K562 (cell line): Measurements from ENCODE around the gene H3-3A. TPM values are rescaled to one million over a fixed set of nuclear protein-coding genes. Genes with fewer than 3 reads are reported as not detected.

ENCODE experiments used
- ATAC-seq: fragments of 200-7000 bp; cut with Tn5 transposase; 3 replicates; pipeline ENCODE4 v1.9.1; 2020; ENCODE audit warnings: moderate library complexity
- BruUV-seq: library from RNA; stranded (reverse); fragments of 400-500 nt; replicated peaks from 2 replicates; lab custom pipeline; 2021; lab: Mats Ljungman, UMichigan
- CTCF ChIA-PET: fragments of 300-600 bp; formaldehyde crosslinking; extraction: SDS; loops from one replicate; lab custom pipeline; 2021; ENCODE audit warnings: low intra/inter-chr PET ratio; lab: Yijun Ruan, JAX
- POLR2A ChIA-PET: fragments of 300-600, 350-650 bp; sonication (Branson Sonifier 250); formaldehyde crosslinking; extraction: SDS; loops from one replicate; lab custom pipeline; 2021; ENCODE audit warnings: antibody characterized with exemption, inconsistent platforms; lab: Yijun Ruan, JAX
- DNase-seq, 4 experiments: peaks; one replicate each; pipeline versions ENCODE4 v3.0.0 to v3.0.0-alpha.2; 2011 to 2018; ENCODE audit warnings: low spot score in 3 of 4, mixed read lengths in 3 of 4; ENCODE audit errors: extremely low read depth in 1 of 4
- FAIRE-seq: peaks from 2 replicates; lab custom pipeline; 2011; peaks lifted over from hg19 to GRCh38; lab: Jason Lieb, UNC
- H2AFZ ChIP-seq: 2 replicates; pipeline ENCODE4 v1.6.0; 2011; ENCODE audit warnings: low read depth, low read length, control low read depth, inconsistent platforms
- H3K27ac ChIP-seq: fragments of 200-600 bp; 3 replicates; pipeline ENCODE4 v1.8.0; 2011; ENCODE audit warnings: low read depth, mild to moderate bottlenecking, control low read depth, inconsistent platforms, low read length, moderate library complexity, mixed read lengths; ENCODE audit errors: extremely low read depth
- H3K27me3 ChIP-seq, 2 experiments: fragments of 300-600 bp in 1 of 2; 2 replicates in 1 of 2; 3 replicates in 1 of 2; pipeline versions ENCODE4 v1.6.0 to v1.8.0; 2011; ENCODE audit warnings: inconsistent platforms in 2 of 2, low read length in 2 of 2, mild to moderate bottlenecking in 1 of 2, mixed read lengths in 1 of 2, moderate library complexity in 1 of 2; ENCODE audit not compliant: control insufficient read depth in 2 of 2, insufficient read depth in 2 of 2
- H3K36me3 ChIP-seq: fragments of 300-600 bp; 3 replicates; pipeline ENCODE4 v1.8.0; 2011; ENCODE audit warnings: mild to moderate bottlenecking, low read length, inconsistent platforms; ENCODE audit not compliant: control insufficient read depth, insufficient read depth
- H3K4me1 ChIP-seq, 2 experiments: fragments of 200-600 bp in 1 of 2; replicated peaks in 1 of 2; 2 replicates in 1 of 2; 3 replicates in 1 of 2; pipeline versions ENCODE4 v1.5.1 to v1.8.0; 2011; ENCODE audit warnings: inconsistent platforms in 2 of 2, low read length in 2 of 2, mild to moderate bottlenecking in 1 of 2, mixed read lengths in 1 of 2, moderate library complexity in 1 of 2; ENCODE audit not compliant: control insufficient read depth in 2 of 2, insufficient read depth in 2 of 2
- H3K4me2 ChIP-seq: 2 replicates; pipeline ENCODE4 v1.6.1; 2011; ENCODE audit warnings: low read length, control low read depth, inconsistent platforms, mixed read lengths; ENCODE audit not compliant: insufficient read depth
- H3K4me3 ChIP-seq: fragments of 200-600 bp; sonication (generic), shearing (Covaris generic); 2 replicates; pipeline ENCODE4 v1.5.1; 2016; ENCODE audit warnings: control low read depth, inconsistent platforms
- H3K79me2 ChIP-seq: fragments of 200-600 bp; 3 replicates; pipeline ENCODE4 v1.8.0; 2011; ENCODE audit warnings: low read length, inconsistent platforms; ENCODE audit not compliant: control insufficient read depth, insufficient read depth
- H3K9ac ChIP-seq, 2 experiments: 2 replicates each; pipeline versions ENCODE4 v1.6.0 to v1.6.1; 2011; ENCODE audit warnings: low read depth in 2 of 2, low read length in 2 of 2, control low read depth in 1 of 2, inconsistent platforms in 1 of 2, mild to moderate bottlenecking in 1 of 2, mixed read lengths in 1 of 2; ENCODE audit not compliant: insufficient read depth in 1 of 2
- H3K9me1 ChIP-seq: one replicate; pipeline ENCODE4 v1.6.0; 2011; ENCODE audit warnings: inconsistent platforms, mild to moderate bottlenecking, low read length, moderate library complexity; ENCODE audit not compliant: control insufficient read depth, insufficient read depth
- H3K9me3 ChIP-seq: replicated peaks from 2 replicates; pipeline ENCODE4 v1.5.1; 2011; ENCODE audit warnings: low read depth, low read length, inconsistent platforms; ENCODE audit not compliant: control insufficient read depth, insufficient read depth
- H4K20me1 ChIP-seq: replicated peaks from 2 replicates; pipeline ENCODE4 v1.6.1; 2011; ENCODE audit warnings: low read length, inconsistent platforms, mixed read lengths; ENCODE audit not compliant: control insufficient read depth, insufficient read depth
- ATF1 ChIP-seq, 2 experiments: fragments of 450-650 bp in 1 of 2; IDR thresholded peaks; 2 replicates each; pipeline ENCODE4 v1.6.1; 2016; ENCODE audit warnings: missing compliant biosample characterization in 1 of 2, missing genetic modification characterization in 1 of 2
- BHLHE40 ChIP-seq: IDR thresholded peaks from 2 replicates; pipeline ENCODE4 v1.6.1; 2011; ENCODE audit warnings: low read length, improper control_type of control experiment
- PHF21A ChIP-seq: fragments of 450-650 bp; IDR thresholded peaks from 2 replicates; pipeline ENCODE4 v1.6.1; 2017; ENCODE audit warnings: low read depth, borderline replicate concordance
- TEAD2 ChIP-seq: fragments of 450-650 bp; IDR thresholded peaks from 2 replicates; pipeline ENCODE4 v1.6.1; 2016; ENCODE audit warnings: missing genetic modification characterization, control low read depth, missing compliant biosample characterization
- WGBS: fragments of 100-300 bp; shearing (Covaris generic); methylation state at CpG from one replicate; pipeline ENCODE4 v1.1.6; 2016; ENCODE audit warnings: low coverage, mixed read lengths; ENCODE audit not compliant: insufficient coverage; ENCODE audit errors: missing lambda C conversion rate; 5-methylcytosine and 5-hydroxymethylcytosine counted together
- in situ Hi-C: fragments of 300-500 bp; cut with MboI; formaldehyde crosslinking; loops from 4 replicates; pipeline ENCODE4 v1.15.0; 2018; ENCODE audit warnings: inconsistent platforms, mixed read lengths
- intact Hi-C: fragments of 100-400 bp; cut with micrococcal nuclease; formaldehyde crosslinking; loops from 2 replicates; pipeline ENCODE4 v1.14.2; 2022
- polyA plus RNA-seq, 8 experiments: library from polyadenylated mRNA; depleted of rRNA in 4 of 8; stranded (reverse) in 5 of 8; unstranded in 3 of 8; fragments of >200 nt; fragmentation: Nextera tagmentation in 2 of 8; fragmentation: Illumina TruSeq in 1 of 8; extraction: Ambion mirVana in 2 of 8; extraction: Trizol in 1 of 8; gene quantifications; 2 replicates each; pipeline versions ENCODE4 v1.2.1 to v1.2.3, GENCODE V29; 2011 to 2014; ENCODE audit warnings: inconsistent platforms in 1 of 8, missing spikeins in 1 of 8
- total RNA-seq, 7 experiments: library from RNA; depleted of rRNA in 6 of 7; stranded (reverse); fragments of >200 nt in 6 of 7; fragmentation: Illumina TruSeq in 2 of 7; extraction: Trizol in 2 of 7; gene quantifications; 2 replicates each; pipeline versions ENCODE4 v1.2.1 to v1.2.3, GENCODE V29; 2011 to 2021; ENCODE audit warnings: low replicate concordance in 1 of 7
- TF ChIP-seq, protein P1 (sequence below): sonication (generic); formaldehyde crosslinking; IDR thresholded peaks from 2 replicates; pipeline ENCODE4 v1.8.0; 2022; ENCODE audit warnings: mild to moderate bottlenecking, missing genetic modification reagents, borderline replicate concordance
- TF ChIP-seq, protein P2 (sequence below): fragments of 450-650 bp; IDR thresholded peaks from 2 replicates; pipeline ENCODE4 v1.6.1; 2016
- TF ChIP-seq, protein P3 (sequence below), 2 experiments: fragments of 450-650 bp in 1 of 2; sonication (generic) in 1 of 2; formaldehyde crosslinking in 1 of 2; IDR thresholded peaks in 1 of 2; conservative IDR thresholded peaks in 1 of 2; 2 replicates each; pipeline versions ENCODE4 v1.6.1 to v1.8.1; 2016 to 2023; ENCODE audit warnings: mild to moderate bottlenecking in 2 of 2, moderate library complexity in 2 of 2, inconsistent platforms in 1 of 2, missing genetic modification reagents in 1 of 2
- TF ChIP-seq, protein P4 (sequence below): fragments of 450-650 bp; IDR thresholded peaks from one replicate; pipeline ENCODE4 v1.6.1; 2018; ENCODE audit warnings: mild to moderate bottlenecking, moderate library complexity; ENCODE audit not compliant: partially characterized antibody
- TF ChIP-seq, protein P5 (sequence below), 2 experiments: fragments of 200-800 bp in 1 of 2; sonication (Bioruptor generic) in 1 of 2; sonication (generic) in 1 of 2; formaldehyde crosslinking in 1 of 2; IDR thresholded peaks in 1 of 2; conservative IDR thresholded peaks in 1 of 2; 2 replicates each; pipeline versions ENCODE4 v1.5.0 to v1.6.1; 2016 to 2020; ENCODE audit warnings: missing compliant biosample characterization in 1 of 2, missing genetic modification characterization in 1 of 2, missing genetic modification reagents in 1 of 2

Gene H3-3A
- total and polyA plus RNA-seq, 9 of the 15 experiments (the other 6 are each of a cell fraction or from before 2014, with no cell fraction given) = 426 to 1,083 (median 591) TPM

DNA sequence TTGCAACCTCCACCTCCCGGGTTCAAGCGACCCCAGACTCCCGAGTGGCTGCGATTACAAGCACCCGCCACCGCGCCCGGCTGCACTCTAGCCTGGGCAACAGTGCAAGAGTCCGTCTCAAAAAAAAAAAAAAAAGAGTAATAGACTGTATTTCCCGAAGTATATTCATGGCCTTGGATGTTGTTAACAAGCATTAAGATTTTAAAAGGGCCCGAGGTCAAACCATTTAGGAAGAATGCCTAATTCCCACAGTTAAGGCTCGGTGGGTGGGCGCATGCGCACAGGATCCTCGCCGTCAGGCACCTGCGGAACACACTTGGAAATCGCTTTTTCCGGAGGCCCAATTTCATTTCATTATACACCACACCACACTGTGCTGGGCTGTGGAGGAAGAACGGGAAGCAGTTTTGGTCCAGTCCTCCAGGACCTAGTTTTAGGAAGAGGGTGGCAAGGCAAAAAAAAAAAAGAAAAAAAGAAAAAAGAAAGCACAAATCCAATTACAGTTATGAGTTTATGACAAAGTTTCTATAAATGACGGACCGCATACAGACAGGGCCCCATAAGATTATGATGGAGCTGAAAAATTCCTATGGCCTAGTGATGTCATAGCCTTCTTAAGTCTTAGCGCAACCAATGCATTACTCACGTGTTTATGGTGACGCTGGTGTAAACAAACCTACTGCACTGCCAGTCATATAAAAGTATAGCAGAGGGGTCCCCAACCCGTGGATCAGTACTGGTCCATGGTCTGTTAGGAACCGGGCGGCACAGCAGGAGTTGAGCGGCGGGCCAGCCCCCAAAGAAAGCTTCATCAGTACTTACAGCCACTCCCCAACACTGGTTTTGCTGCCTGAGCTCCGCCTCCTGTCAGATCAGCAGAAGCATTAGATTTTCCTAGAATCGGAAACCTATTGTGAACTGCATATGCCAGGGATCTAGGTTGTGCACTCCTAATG is 38.2 kb downstream of the H3-3A start:
- no TSS peak for BruUV-seq
- in situ Hi-C loops (no loop called here), intact Hi-C loops (no loop called here)
- no peak overlapping the region for H3K27ac ChIP-seq
- H3K9me1 ChIP-seq = no peaks in the 10 kb centered on the region
- peaks cover 11 to 23% of the 10 kb centered on the region in 2 experiments; a peak in 4 of 5 replicates for H3K4me1 ChIP-seq
- H3K9ac ChIP-seq = no peak overlapping the region
- H3K27me3 ChIP-seq = no peaks in the 10 kb centered on the region
- H3K9me3 ChIP-seq = no peaks in the 10 kb centered on the region
- ChIA-PET POLR2A (interaction anchor here (0.6 to 2.7 kb wide), 6 partner anchors 8 to 1373 kb away, joined by 3 to 8 read pairs (median 4); no protein-coding TSS in a partner anchor), CTCF (no interaction called here)
- FAIRE-seq (peak; percentile 46), DNase-seq (peak in 1 of 4 experiments; percentile 36), ATAC-seq (peak; percentile 14)
- H4K20me1 ChIP-seq = no peaks in the 10 kb centered on the region
- WGBS = 49% methylated on average over 32 of the region's 32 CpGs
- no peak overlapping the region for H3K4me3 ChIP-seq
- H3K4me2 ChIP-seq = no peak overlapping the region; the same call in 1 of the 2 replicates
- H3K79me2 ChIP-seq = no peaks in the 10 kb centered on the region
- no peaks in the 10 kb centered on the region for H3K36me3 ChIP-seq
- H2AFZ ChIP-seq = peak overlapping the region; percentile 44; the same call in 1 of the 2 replicates
- TF ChIP-seq ATF1 (CRISPR knock-in tag; IDR thresholded peaks at IDR 0.05) (no peak), ATF1 (tag; IDR thresholded peaks at IDR 0.05) (peak; percentile 68), TEAD2 (tag) (no peak), PHF21A (no peak), BHLHE40 (peak; percentile 42; the same call in 1 of the 2 replicates)
- TF ChIP-seq, protein P1, sequence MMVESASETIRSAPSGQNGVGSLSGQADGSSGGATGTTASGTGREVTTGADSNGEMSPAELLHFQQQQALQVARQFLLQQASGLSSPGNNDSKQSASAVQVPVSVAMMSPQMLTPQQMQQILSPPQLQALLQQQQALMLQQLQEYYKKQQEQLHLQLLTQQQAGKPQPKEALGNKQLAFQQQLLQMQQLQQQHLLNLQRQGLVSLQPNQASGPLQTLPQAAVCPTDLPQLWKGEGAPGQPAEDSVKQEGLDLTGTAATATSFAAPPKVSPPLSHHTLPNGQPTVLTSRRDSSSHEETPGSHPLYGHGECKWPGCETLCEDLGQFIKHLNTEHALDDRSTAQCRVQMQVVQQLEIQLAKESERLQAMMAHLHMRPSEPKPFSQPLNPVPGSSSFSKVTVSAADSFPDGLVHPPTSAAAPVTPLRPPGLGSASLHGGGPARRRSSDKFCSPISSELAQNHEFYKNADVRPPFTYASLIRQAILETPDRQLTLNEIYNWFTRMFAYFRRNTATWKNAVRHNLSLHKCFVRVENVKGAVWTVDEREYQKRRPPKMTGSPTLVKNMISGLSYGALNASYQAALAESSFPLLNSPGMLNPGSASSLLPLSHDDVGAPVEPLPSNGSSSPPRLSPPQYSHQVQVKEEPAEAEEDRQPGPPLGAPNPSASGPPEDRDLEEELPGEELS (CRISPR knock-in tag) = peak; percentile 61; the same call in 1 of the 2 replicates
- TF ChIP-seq, protein P2, sequence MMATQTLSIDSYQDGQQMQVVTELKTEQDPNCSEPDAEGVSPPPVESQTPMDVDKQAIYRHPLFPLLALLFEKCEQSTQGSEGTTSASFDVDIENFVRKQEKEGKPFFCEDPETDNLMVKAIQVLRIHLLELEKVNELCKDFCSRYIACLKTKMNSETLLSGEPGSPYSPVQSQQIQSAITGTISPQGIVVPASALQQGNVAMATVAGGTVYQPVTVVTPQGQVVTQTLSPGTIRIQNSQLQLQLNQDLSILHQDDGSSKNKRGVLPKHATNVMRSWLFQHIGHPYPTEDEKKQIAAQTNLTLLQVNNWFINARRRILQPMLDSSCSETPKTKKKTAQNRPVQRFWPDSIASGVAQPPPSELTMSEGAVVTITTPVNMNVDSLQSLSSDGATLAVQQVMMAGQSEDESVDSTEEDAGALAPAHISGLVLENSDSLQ = peak; percentile 47
- TF ChIP-seq, protein P3, sequence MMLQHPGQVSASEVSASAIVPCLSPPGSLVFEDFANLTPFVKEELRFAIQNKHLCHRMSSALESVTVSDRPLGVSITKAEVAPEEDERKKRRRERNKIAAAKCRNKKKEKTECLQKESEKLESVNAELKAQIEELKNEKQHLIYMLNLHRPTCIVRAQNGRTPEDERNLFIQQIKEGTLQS (IDR thresholded peaks at IDR 0.05) = peak; percentile 74
- TF ChIP-seq, protein P3 (CRISPR knock-in tag; conservative IDR thresholded peaks at IDR 0.05) = no peak
- TF ChIP-seq, protein P4, sequence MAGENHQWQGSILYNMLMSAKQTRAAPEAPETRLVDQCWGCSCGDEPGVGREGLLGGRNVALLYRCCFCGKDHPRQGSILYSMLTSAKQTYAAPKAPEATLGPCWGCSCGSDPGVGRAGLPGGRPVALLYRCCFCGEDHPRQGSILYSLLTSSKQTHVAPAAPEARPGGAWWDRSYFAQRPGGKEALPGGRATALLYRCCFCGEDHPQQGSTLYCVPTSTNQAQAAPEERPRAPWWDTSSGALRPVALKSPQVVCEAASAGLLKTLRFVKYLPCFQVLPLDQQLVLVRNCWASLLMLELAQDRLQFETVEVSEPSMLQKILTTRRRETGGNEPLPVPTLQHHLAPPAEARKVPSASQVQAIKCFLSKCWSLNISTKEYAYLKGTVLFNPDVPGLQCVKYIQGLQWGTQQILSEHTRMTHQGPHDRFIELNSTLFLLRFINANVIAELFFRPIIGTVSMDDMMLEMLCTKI = no peak
- TF ChIP-seq, protein P5, sequence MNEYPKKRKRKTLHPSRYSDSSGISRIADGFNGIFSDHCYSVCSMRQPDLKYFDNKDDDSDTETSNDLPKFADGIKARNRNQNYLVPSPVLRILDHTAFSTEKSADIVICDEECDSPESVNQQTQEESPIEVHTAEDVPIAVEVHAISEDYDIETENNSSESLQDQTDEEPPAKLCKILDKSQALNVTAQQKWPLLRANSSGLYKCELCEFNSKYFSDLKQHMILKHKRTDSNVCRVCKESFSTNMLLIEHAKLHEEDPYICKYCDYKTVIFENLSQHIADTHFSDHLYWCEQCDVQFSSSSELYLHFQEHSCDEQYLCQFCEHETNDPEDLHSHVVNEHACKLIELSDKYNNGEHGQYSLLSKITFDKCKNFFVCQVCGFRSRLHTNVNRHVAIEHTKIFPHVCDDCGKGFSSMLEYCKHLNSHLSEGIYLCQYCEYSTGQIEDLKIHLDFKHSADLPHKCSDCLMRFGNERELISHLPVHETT (CRISPR knock-in tag; conservative IDR thresholded peaks at IDR 0.05 in 1 of 2, IDR thresholded peaks at IDR 0.05 in 1 of 2) = no peak
